NCI-H128 (cell line): Measurements from ENCODE around the gene PIK3R5.

Experiments used
- DNase-seq: peaks from one replicate; lab custom pipeline; 2025; ENCODE audit not compliant: unreplicated experiment; lab: John Stamatoyannopoulos, UW

PIK3R5 gene

GRCh38 chr17:8836821-8837562 is 128.5 kb downstream of the PIK3R5 start:
- no peak for DNase-seq

GRCh38 chr17:8835631-8836364 is 129.7 kb downstream of the PIK3R5 start:
- DNase-seq: no peak

GRCh38 chr17:8835106-8835505 is 130.4 kb downstream of the PIK3R5 start:
- no peak for DNase-seq

- DNase-seq: no peak
Measured at GRCh38 chr17:8832711-8833352, 132.7 kb downstream of the PIK3R5 start.

GRCh38 chr17:8831234-8831849 is 134.2 kb downstream of the PIK3R5 start:
- DNase-seq: no peak

GRCh38 chr17:8830141-8830540 is 135.4 kb downstream of the PIK3R5 start:
- DNase-seq: no peak

- no peak for DNase-seq
Measured at GRCh38 chr17:8829036-8829941, 136.2 kb downstream of the PIK3R5 start.
